Measurements from ENCODE around the gene NNT. TPM values are rescaled to one million over a fixed set of nuclear protein-coding genes. Genes with fewer than 3 reads are reported as not detected.

NNT gene
- total and polyA plus RNA-seq, 2 of the 8 experiments (the other 6 are each of a cell fraction or from before 2014, with no cell fraction given), result 11.0 to 22.2 TPM

GRCh38 chr5:43693411-43693810, 90.4 kb downstream of the NNT start (continued):
- TF ChIP-seq KDM1A (IDR thresholded peaks at IDR 0.05; ENCODE audit: borderline replicate concordance, low read length), result no peak
- TF ChIP-seq POLR2A (IDR thresholded peaks at IDR 0.05; ENCODE audit: control extremely low read depth in 1 of 2, low read depth in 2 of 2, low read length in 2 of 2), result no peak
- TF ChIP-seq SUZ12 (IDR thresholded peaks at IDR 0.05; ENCODE audit: low read length), result no peak
